IMR-90 (cell line): ENCODE results near the gene NKAP. TPM values are rescaled to one million over a fixed set of nuclear protein-coding genes. Genes with fewer than 3 reads are reported as not detected.

ENCODE experiments used
- ATAC-seq: fragments of 200-7000 bp; cut with Tn5 transposase; 2 replicates; pipeline ENCODE4 v1.9.1; 2020; ENCODE audit warnings: low read depth, mild to moderate bottlenecking, moderate library complexity
- BruUV-seq: library from RNA; stranded (reverse); fragments of 400-500 nt; replicated peaks from 2 replicates; lab custom pipeline; 2021; lab: Mats Ljungman, UMichigan
- CTCF ChIA-PET: fragments of 300-600 bp; formaldehyde crosslinking; extraction: SDS; loops from one replicate; lab custom pipeline; 2021; ENCODE audit warnings: antibody characterized with exemption; lab: Yijun Ruan, JAX
- POLR2A ChIA-PET: fragments of 300-600 bp; sonication (Branson Sonifier 250); formaldehyde crosslinking; loops from one replicate; lab custom pipeline; 2022; ENCODE audit warnings: antibody characterized with exemption; ENCODE audit not compliant: unreplicated experiment; lab: Charles Lee
- DNase-seq: peaks from one replicate; pipeline ENCODE4 v3.0.0; 2013
- H2AFZ ChIP-seq: replicated peaks from 2 replicates; pipeline ENCODE3; 2013; ENCODE audit warnings: low read length, mild to moderate bottlenecking; ENCODE audit not compliant: poor library complexity
- H2AK5ac ChIP-seq: 2 replicates; pipeline ENCODE4 v1.6.1; 2013; ENCODE audit warnings: low read depth, low read length, inconsistent platforms
- H2AK9ac ChIP-seq: replicated peaks from 2 replicates; pipeline ENCODE3; 2013; ENCODE audit warnings: mild to moderate bottlenecking, low read depth, low read length, moderate library complexity; ENCODE audit not compliant: poor library complexity
- H2BK120ac ChIP-seq: 2 replicates; pipeline ENCODE4 v1.6.1; 2013; ENCODE audit warnings: low read depth, low read length, inconsistent platforms
- H2BK15ac ChIP-seq: 3 replicates; pipeline ENCODE4 v1.6.1; 2013; ENCODE audit warnings: low read depth, low read length, inconsistent platforms
- H2BK20ac ChIP-seq: 2 replicates; pipeline ENCODE4 v1.6.1; 2013; ENCODE audit warnings: low read depth, mild to moderate bottlenecking, inconsistent platforms, low read length, moderate library complexity
- H2BK5ac ChIP-seq: 2 replicates; pipeline ENCODE4 v1.6.1; 2013; ENCODE audit warnings: mild to moderate bottlenecking, low read depth, low read length, inconsistent platforms; ENCODE audit not compliant: poor library complexity, severe bottlenecking
- H3K14ac ChIP-seq: replicated peaks from 2 replicates; pipeline ENCODE4 v1.6.1; 2013; ENCODE audit warnings: low read depth, low read length, inconsistent platforms
- H3K18ac ChIP-seq: 2 replicates; pipeline ENCODE4 v1.6.1; 2013; ENCODE audit warnings: low read depth, low read length, control low read depth
- H3K23ac ChIP-seq: 2 replicates; pipeline ENCODE4 v1.6.1; 2013; ENCODE audit warnings: low read depth, low read length, inconsistent platforms
- H3K27ac ChIP-seq: 2 replicates; pipeline ENCODE4 v1.5.1; 2013; ENCODE audit warnings: mild to moderate bottlenecking, control low read depth, low read length; ENCODE audit not compliant: insufficient read depth
- H3K27me3 ChIP-seq: 2 replicates; pipeline ENCODE4 v1.6.1; 2013; ENCODE audit warnings: low read length; ENCODE audit not compliant: control insufficient read depth, insufficient read depth
- H3K36me3 ChIP-seq: 2 replicates; pipeline ENCODE4 v1.6.1; 2013; ENCODE audit warnings: low read length, mixed read lengths; ENCODE audit not compliant: control insufficient read depth, insufficient read depth
- H3K4ac ChIP-seq: 2 replicates; pipeline ENCODE4 v1.6.1; 2013; ENCODE audit warnings: low read depth, low read length, inconsistent platforms
- H3K4me1 ChIP-seq: 2 replicates; pipeline ENCODE4 v1.6.1; 2013; ENCODE audit warnings: low read length, mixed read lengths; ENCODE audit not compliant: control insufficient read depth, insufficient read depth
- H3K4me2 ChIP-seq: 2 replicates; pipeline ENCODE4 v1.6.1; 2013; ENCODE audit warnings: low read depth, mild to moderate bottlenecking, control low read depth, low read length, moderate library complexity
- H3K4me3 ChIP-seq: 2 replicates; pipeline ENCODE4 v1.5.1; 2013; ENCODE audit warnings: low read depth, mild to moderate bottlenecking, control low read depth, low read length, moderate library complexity; ENCODE audit not compliant: insufficient read depth
- H3K56ac ChIP-seq: 2 replicates; pipeline ENCODE4 v1.6.1; 2013; ENCODE audit warnings: low read length, inconsistent platforms; ENCODE audit not compliant: insufficient read depth; ENCODE audit errors: extremely low read depth
- H3K79me1 ChIP-seq, 2 experiments: 2 replicates each; pipeline ENCODE4 v1.6.1; 2013; ENCODE audit warnings: low read length in 2 of 2, inconsistent platforms in 1 of 2, low read depth in 1 of 2
- H3K9ac ChIP-seq: 2 replicates; pipeline ENCODE4 v1.6.1; 2013; ENCODE audit warnings: low read depth, low read length, control low read depth
- H3K9me1 ChIP-seq: 2 replicates; pipeline ENCODE4 v1.6.1; 2013; ENCODE audit warnings: low read length, inconsistent platforms; ENCODE audit not compliant: insufficient read depth
- H3K9me3 ChIP-seq: 2 replicates; pipeline ENCODE4 v1.6.1; 2013; ENCODE audit warnings: low read length; ENCODE audit not compliant: control insufficient read depth, insufficient read depth
- H4K20me1 ChIP-seq: 2 replicates; pipeline ENCODE4 v1.6.1; 2013; ENCODE audit warnings: low read length, inconsistent platforms; ENCODE audit not compliant: insufficient read depth
- H4K5ac ChIP-seq: 2 replicates; pipeline ENCODE4 v1.6.1; 2013; ENCODE audit warnings: mild to moderate bottlenecking, low read depth, low read length, control low read depth
- H4K8ac ChIP-seq, 2 experiments: 2 replicates each; pipeline ENCODE4 v1.6.1; 2013; ENCODE audit warnings: low read depth in 2 of 2, low read length in 2 of 2, control low read depth in 1 of 2, inconsistent platforms in 1 of 2
- H4K91ac ChIP-seq: 2 replicates; pipeline ENCODE4 v1.6.1; 2013; ENCODE audit warnings: low read depth, low read length, inconsistent platforms; ENCODE audit not compliant: insufficient read depth
- NFE2L2 ChIP-seq: fragments of 150-350 bp; IDR thresholded peaks from 2 replicates; pipeline ENCODE4 v1.6.1; 2016; ENCODE audit warnings: low read depth, mild to moderate bottlenecking, low read length
- WGBS, 2 experiments: methylation state at CpG; one replicate each; pipeline versions ENCODE4 v1.1.5 to v1.1.7; 2013; ENCODE audit warnings: missing lambda C conversion rate in 2 of 2; ENCODE audit not compliant: insufficient read length in 1 of 2; ENCODE audit errors: extremely low coverage in 2 of 2; 5-methylcytosine and 5-hydroxymethylcytosine counted together
- dilution Hi-C: fragments of 300-500 bp; cut with HindIII; formaldehyde crosslinking; loops from one replicate; pipeline ENCODE4 v1.14.3; 2018; ENCODE audit warnings: low sequenced_read_pairs; ENCODE audit not compliant: unreplicated experiment
- in situ Hi-C: fragments of 300-500 bp; cut with MboI; formaldehyde crosslinking; loops from 3 replicates; pipeline ENCODE4 v1.14.3; 2019; ENCODE audit warnings: low sequenced_read_pairs, inconsistent platforms, mixed read lengths
- intact Hi-C: fragments of 100-400 bp; cut with micrococcal nuclease; formaldehyde crosslinking; loops from 2 replicates; pipeline ENCODE4 v1.10.0; 2022
- polyA plus RNA-seq, 3 experiments: library from polyadenylated mRNA; depleted of rRNA; stranded (reverse); fragments of >200 nt; gene quantifications; 2 replicates each; pipeline ENCODE4 v1.2.3, GENCODE V29; 2012; ENCODE audit warnings: low replicate concordance in 1 of 3
- total RNA-seq: library from RNA; depleted of rRNA; stranded (reverse); fragments of >200 nt; gene quantifications from 2 replicates; pipeline ENCODE4 v1.2.3, GENCODE V29; 2012

NKAP gene
- total and polyA plus RNA-seq, 2 of the 4 experiments (the other 2 are of a cell fraction), result 1.3 to 2.7 TPM

DNA sequence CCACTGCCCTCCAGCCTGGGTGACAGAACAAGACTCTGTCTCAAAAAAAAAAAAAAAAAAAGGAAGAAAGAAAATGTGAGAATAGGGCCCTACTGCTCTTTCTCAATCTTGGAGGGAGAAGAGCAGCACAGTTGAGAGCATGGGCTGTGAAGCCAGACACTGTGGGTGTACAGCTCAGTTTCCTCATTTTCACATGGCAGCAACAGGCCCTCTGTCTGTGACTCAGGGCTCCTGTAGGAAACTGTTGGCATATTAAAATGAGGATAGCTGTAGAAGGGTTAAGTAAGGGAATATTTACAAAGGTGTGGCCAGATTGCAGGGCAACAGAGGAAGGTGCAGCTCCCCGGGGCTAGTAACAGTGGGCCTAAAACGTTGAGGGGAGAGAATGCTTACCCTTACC is 44.4 kb downstream of the NKAP start:
- intact Hi-C loops (no loop called here), in situ Hi-C loops (no loop called here)
- CTCF ChIA-PET, result interaction anchor here (0.6 to 1.4 kb wide), 2 partner anchors 12 to 88 kb away, joined by 3 to 5 read pairs; no protein-coding TSS in a partner anchor

More for the DNA sequence above, 44.4 kb downstream of the NKAP start:
- H2BK20ac ChIP-seq, result no peak overlapping the region
- no peak overlapping the region for H2BK120ac ChIP-seq
- no peak overlapping the region for H3K9ac ChIP-seq
- no peak overlapping the region for H2BK5ac ChIP-seq
- ATAC-seq (no peak), DNase-seq (no peak)
- H3K27me3 ChIP-seq, result no peaks in the 10 kb centered on the region
- no peaks in the 10 kb centered on the region for H3K4me1 ChIP-seq
- H2AFZ ChIP-seq, result peak overlapping the region; percentile 29
- H3K18ac ChIP-seq, result no peak overlapping the region
- H3K9me1 ChIP-seq, result no peaks in the 10 kb centered on the region
- no peak overlapping the region for H3K4ac ChIP-seq
- H2AK9ac ChIP-seq, result no peak overlapping the region
- H3K9me3 ChIP-seq, result no peaks in the 10 kb centered on the region
- H4K20me1 ChIP-seq, result no peaks in the 10 kb centered on the region
- no peak overlapping the region for H3K4me3 ChIP-seq
- H4K8ac ChIP-seq, result no peak overlapping the region
- dilution Hi-C loops, result no loop called here
- no TSS peak for BruUV-seq
- no peak overlapping the region for H3K56ac ChIP-seq
- no peak overlapping the region for H3K23ac ChIP-seq
- no peak overlapping the region for H2BK15ac ChIP-seq
- H4K5ac ChIP-seq, result no peak overlapping the region
- no CpG with 5 or more reads among the region's 2 CpGs for WGBS, 2 experiments
- no peak overlapping the region for H4K91ac ChIP-seq
- no peak for TF ChIP-seq NFE2L2
- no peaks in the 10 kb centered on the region for H3K79me1 ChIP-seq
- H3K27ac ChIP-seq, result no peak overlapping the region
- no peak overlapping the region for H2AK5ac ChIP-seq
- POLR2A ChIA-PET, result no interaction called here
- H3K14ac ChIP-seq, result no peak overlapping the region
- no peaks in the 10 kb centered on the region for H3K36me3 ChIP-seq
- no peak overlapping the region for H3K4me2 ChIP-seq
